ENCODE results near the gene UBE2G2. TPM values are rescaled to one million over a fixed set of nuclear protein-coding genes. Genes with fewer than 3 reads are reported as not detected.

Gene UBE2G2
- total RNA-seq, 1 experiment from 2014 or later: 117 TPM

DNA sequence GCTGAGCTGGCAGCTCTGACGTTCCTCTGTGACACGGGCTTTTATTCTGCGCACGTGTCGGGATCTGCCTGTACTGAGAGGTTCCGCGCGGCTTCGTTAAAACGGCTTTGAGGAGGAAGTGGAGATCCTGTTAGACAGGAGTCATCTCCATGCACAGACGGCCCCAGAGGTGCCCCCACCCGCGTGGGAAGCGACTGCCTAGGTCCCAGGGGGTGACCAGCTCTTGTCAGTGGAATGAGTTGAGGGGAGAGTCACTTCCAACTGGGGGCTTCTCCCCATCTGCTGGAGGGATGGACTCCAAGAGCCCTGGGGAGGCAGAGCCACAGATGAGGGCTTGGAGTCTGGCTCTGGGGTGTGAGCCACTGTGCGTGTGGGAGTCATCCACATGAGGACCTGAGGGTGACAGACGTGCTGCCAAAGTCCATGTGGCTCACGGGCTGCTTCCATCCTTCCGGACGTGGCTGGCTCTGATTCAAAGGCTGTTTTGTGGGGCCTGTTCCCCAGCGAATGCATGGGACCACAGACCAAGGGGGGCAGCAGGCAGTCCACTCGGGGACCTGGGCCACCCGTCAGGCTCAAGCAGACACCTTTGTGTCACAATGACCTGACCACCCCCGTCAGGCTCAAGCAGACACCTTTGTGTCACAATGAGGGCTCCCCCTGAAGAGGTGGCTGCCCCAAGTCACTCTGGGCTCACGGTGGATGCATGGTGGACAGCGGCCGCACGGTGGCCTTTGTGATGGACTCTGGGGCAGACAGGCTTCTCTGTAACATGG is 45.1 kb upstream of the UBE2G2 start:
- DNase-seq (ENCODE audit: low spot score) (no peak), ATAC-seq (no peak)
- ChIA-PET CTCF (interaction anchor here (0.9 to 1.4 kb wide), 5 partner anchors 26 to 336 kb away, joined by 3 to 6 read pairs (median 3); partner anchors contain the start of genes PTTG1IP and UBE2G2), POLR2A (no interaction called here)
- no peaks in the 10 kb centered on the region for H3K9me3 Mint-ChIP-seq
- H3K27me3 Mint-ChIP-seq (ENCODE audit: low read depth): no peaks in the 10 kb centered on the region
- peaks cover 27% of the 10 kb centered on the region for H3K36me3 Mint-ChIP-seq
- TF ChIP-seq FOXK1 (CRISPR knock-in tag; IDR thresholded peaks at IDR 0.05): no peak
- no peak for TF ChIP-seq USF2 (CRISPR knock-in tag; IDR thresholded peaks at IDR 0.05)
- no peak for TF ChIP-seq AR (CRISPR knock-in tag; IDR thresholded peaks at IDR 0.05)
- TF ChIP-seq, protein P1, sequence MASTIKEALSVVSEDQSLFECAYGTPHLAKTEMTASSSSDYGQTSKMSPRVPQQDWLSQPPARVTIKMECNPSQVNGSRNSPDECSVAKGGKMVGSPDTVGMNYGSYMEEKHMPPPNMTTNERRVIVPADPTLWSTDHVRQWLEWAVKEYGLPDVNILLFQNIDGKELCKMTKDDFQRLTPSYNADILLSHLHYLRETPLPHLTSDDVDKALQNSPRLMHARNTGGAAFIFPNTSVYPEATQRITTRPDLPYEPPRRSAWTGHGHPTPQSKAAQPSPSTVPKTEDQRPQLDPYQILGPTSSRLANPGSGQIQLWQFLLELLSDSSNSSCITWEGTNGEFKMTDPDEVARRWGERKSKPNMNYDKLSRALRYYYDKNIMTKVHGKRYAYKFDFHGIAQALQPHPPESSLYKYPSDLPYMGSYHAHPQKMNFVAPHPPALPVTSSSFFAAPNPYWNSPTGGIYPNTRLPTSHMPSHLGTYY (CRISPR knock-in tag; IDR thresholded peaks at IDR 0.05): no peak
- no peak for TF ChIP-seq ARID4B (CRISPR knock-in tag; IDR thresholded peaks at IDR 0.05; ENCODE audit: borderline replicate concordance)
- no peak for TF ChIP-seq ESRRA (CRISPR knock-in tag; IDR thresholded peaks at IDR 0.05; ENCODE audit: borderline replicate concordance)
- TF ChIP-seq, protein P2, sequence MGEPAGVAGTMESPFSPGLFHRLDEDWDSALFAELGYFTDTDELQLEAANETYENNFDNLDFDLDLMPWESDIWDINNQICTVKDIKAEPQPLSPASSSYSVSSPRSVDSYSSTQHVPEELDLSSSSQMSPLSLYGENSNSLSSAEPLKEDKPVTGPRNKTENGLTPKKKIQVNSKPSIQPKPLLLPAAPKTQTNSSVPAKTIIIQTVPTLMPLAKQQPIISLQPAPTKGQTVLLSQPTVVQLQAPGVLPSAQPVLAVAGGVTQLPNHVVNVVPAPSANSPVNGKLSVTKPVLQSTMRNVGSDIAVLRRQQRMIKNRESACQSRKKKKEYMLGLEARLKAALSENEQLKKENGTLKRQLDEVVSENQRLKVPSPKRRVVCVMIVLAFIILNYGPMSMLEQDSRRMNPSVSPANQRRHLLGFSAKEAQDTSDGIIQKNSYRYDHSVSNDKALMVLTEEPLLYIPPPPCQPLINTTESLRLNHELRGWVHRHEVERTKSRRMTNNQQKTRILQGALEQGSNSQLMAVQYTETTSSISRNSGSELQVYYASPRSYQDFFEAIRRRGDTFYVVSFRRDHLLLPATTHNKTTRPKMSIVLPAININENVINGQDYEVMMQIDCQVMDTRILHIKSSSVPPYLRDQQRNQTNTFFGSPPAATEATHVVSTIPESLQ (CRISPR knock-in tag; IDR thresholded peaks at IDR 0.05): no peak
- no peak for TF ChIP-seq ZNF219 (CRISPR knock-in tag; IDR thresholded peaks at IDR 0.05; ENCODE audit: borderline replicate concordance)
- H3K4me1 Mint-ChIP-seq: peaks cover 13% of the 10 kb centered on the region
- H3K27ac Mint-ChIP-seq: peak overlapping the region; percentile 79
- peak overlapping the region; percentile 57 for H3K4me3 Mint-ChIP-seq

DNA sequence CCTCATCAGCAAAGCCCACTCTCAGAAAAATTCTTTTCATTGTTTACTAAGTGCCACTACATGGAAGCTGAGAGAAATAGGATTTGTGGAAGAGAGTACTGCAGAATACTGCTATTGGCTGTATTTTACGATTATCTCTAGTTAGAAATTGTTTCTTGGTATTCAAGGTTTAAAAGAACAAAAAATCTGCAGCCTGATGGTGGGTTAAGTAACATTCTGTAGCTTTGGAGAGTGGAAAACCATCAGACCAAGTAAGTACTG is 44.5 kb upstream of the UBE2G2 start:
- Mint-ChIP-seq H3K27ac (peak overlapping the region; percentile 79), H3K9me3 (no peaks in the 10 kb centered on the region), H3K4me3 (peak overlapping the region; percentile 57), H3K27me3 (ENCODE audit: low read depth) (no peaks in the 10 kb centered on the region), H3K36me3 (peaks cover 23% of the 10 kb centered on the region), H3K4me1 (peaks cover 13% of the 10 kb centered on the region)
- no peak for DNase-seq (ENCODE audit: low spot score)
- no peak for ATAC-seq
- TF ChIP-seq RORB (CRISPR knock-in tag; IDR thresholded peaks at IDR 0.05) (no peak), HMGXB4 (CRISPR knock-in tag; IDR thresholded peaks at IDR 0.05) (0 out of 2 replicates have a peak, but pooled peaks have one; percentile 4)
- ChIA-PET CTCF (interaction anchor here (0.8 to 1.4 kb wide), 6 partner anchors 27 to 335 kb away, joined by 3 to 6 read pairs (median 3); partner anchors contain the start of genes PTTG1IP and UBE2G2), POLR2A (no interaction called here)
